CD4-positive, alpha-beta T cell treated with Interleukin-17A for 1 hour (primary cell): Measurements from ENCODE around the gene FAM216B.
"Not testable (repeated sequence)": the region's sequence is repeated elsewhere in the genome, so short reads cannot be mapped to it uniquely, and the experiment has no call there.

ENCODE experiments used
- DNase-seq: peaks from one replicate; pipeline ENCODE4 v3.0.0-alpha.2; 2020

The FAM216B gene

DNA sequence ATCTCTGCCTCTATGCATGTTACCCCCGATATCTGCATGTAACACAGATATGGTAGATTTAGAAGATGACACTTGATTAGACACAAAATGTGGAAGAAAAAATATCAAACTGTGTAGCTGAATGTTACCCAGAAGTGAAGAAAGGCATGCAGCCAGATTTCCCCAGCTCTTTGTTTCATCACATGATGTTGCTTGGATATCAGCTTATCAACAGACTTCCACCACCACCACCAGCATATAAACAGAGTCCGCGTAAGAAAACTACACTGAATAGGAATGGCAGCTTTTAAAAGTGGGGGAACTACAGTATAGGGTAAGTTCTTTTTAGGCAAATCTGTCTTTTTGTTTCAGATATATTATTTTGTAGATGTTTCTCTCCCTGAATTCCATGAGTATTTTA lies at the start of gene FAM216B:
TSS of gene FAM216B (plus strand) at position 233 of the 400 bp plus-strand sequence. CDS start 2,484 bp downstream, outside the sequence.
- DNase-seq: no peak

DNA sequence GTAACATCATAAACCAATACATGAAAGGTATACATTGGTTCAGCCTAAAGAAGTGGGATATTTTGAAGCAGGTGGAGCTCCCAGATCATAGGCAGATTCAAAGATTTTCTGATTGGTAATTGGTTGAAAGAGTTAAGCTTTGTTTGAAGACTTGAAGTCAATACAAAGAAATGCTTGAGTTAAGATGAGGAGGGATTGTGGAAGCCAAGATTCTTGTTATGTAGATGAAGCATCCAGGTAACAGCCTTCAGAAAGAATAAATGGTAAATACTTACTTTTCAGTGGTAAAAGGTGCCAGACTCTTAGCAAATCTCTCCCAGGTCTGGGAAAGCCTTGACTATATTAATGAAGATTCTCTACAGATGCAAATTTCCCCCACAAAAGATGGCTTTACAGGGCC lies 49.3 kb upstream of the FAM216B start:
- DNase-seq: no peak

DNA sequence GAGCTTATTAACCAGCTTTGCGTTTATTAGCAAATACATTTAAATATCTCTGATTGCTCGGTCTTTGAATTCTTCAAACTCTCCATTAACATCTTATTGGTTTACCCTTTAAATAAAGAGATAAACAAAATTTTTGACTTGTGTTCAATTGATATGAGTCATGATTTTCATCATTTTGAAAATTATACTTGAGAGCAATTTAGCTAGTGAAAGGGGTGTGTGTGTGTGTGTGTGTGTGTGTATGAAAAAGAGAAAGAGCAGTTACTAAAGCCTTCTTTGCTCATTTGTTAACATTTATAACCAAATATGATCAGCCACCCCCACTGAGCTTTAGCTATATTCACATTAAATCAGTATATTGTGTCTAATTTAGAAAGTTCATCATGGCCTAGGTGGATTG lies 48.3 kb upstream of the FAM216B start:
- no peak for DNase-seq

DNA sequence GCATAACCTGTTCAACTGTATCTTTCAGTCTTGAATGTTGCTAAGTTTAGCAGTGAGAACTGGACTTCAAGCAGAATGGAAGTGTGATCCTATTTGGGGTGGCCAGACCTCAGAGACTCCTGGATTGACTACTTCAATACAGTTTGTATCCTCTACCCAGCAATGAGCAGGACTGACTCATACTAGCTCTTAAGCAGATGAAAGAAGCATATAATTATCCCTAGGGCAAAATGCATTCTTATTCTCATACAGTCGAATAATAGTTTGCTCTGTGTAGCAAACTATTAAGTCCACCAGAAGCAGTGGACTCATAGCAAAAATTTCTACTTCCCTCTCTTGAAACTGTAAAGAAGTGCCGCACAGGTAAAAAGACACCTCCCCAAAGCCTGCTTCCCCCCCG lies 46.4 kb upstream of the FAM216B start:
- DNase-seq: no peak

DNA sequence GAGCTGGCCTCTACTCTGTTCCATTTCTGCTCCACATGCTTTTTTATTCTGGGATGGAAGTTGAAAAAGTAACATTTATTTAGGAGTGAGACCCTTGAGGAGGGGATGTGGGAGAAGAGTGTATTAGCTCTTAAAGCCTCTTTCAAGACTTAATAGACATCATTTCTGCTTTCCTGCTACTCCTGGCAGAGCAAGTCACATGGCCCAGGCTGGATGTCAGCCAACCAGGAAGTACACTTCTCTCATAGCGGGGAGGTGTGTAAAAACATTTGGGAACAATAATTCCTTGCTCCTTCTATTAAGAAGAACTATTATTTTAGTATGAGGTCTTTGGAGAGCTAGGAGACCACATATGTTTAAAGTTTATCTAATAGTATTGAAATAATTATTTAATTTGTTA lies 40.6 kb upstream of the FAM216B start:
- DNase-seq: no peak

DNA sequence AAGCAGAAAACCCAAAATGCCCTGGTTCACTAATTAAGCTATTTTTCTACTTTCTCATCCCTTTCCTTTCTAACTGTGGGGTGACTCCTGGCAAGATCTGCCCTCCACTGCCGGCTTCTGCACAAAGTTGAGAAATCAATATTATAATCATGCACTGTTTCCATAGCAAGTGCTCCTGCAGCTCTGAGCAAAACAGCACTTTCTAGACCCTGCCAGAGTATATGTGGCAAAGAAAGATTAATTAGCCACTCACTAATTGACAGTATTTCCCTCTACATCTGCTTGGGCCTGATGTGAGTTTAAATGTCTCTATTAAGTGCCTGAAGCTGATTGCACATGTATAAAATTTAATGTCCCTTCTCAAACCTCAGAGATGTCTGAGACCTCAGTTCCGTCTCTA lies 39.5 kb upstream of the FAM216B start:
- no peak for DNase-seq

DNA sequence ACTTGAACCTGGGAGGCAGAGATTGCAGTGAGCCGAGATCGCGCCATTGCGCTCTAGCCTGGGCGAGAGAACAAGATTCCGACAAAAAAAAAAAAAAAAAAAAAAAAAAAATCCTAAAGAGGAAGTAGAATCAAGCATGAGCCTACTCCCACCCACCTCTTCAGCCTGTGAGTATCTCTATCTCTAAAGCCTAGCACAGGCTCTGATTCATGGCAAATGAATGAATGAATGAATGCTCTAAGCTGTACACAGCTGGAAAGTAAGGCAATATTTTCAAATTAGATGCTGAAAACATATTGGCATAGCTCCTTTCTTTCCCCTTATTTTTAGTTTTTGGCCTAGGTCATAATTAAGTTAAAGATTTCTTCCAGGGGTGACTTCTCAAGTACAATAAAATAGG lies 35.7 kb upstream of the FAM216B start:
- DNase-seq: no peak

DNA sequence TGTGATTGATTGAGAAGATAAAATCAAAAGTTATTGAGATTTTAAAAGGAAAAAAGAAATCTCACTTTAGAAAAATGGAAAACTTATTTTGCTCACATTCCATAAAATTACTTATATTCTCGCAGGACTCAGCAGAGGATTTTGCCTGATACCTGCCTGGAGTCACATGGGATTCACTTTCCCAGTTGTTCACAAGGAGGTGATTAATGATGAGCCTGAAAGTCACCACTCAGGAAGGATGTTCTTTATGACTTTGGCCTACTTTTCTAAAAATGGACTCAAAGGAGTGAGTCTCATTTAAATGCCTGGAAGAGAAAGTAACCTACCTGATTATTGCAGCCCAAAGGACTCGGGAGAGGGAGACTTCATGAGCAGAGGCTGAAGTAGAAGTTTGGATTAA lies 34.5 kb upstream of the FAM216B start:
- no peak for DNase-seq

DNA sequence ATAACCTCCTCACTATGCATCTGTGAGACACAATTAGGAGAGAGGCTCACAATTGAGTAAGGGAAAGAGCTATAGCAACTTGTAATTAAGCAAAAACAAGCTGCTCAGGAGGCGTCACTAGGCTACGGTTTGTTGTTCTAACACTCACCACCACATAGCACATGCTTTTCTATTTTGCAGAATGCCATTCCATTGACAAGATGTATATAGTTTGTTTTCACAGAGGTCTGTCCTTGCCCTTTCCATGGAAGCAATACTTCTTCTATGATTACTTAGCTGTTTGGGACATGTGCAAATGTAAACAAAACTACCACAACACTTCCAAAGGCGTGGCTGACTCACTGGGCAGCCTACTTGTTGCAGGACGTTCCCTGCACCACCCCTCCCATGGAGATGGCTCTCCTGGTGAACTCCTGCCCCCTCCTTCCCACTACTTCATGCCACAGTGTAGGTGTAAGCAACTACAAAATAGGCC lies 33.9 kb upstream of the FAM216B start:
- no peak for DNase-seq

DNA sequence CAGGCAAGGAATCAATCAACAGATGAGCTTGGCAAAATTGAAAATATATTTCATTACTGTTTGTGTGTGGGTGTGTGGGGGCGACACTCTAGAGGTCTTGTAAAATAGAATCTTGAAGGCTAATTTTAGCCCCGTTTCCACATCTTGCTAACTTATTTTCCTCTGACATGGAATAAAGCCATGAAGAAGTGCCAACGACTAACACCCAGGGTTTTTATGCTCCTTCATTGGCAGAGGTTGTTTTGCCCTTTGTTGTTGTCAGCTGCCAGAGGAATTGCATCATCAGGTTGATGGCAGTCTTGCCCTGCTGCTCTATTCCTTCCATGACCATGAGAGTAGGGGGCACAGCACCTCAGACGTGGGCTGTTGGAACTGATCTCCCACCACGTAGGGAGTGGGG lies 30.6 kb upstream of the FAM216B start:
- no peak for DNase-seq

DNA sequence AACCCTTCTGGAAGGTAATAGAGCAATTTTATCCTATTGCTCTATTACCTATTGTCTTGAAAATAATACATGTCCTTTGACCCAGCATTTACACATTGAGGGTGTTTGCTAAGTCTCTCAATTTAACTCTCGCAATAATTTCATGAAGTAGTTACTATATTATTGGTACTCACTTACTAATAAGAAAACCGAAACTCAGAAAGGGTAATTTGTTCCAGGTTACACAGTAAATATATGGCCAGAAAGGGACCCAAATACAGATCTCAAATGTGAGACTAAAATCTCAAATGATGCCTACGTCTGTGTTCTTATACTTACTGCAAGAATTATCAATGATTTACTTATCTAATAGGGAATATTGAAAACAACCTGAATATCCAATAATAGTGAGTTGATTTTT lies 29.7 kb upstream of the FAM216B start:
- DNase-seq: no peak

DNA sequence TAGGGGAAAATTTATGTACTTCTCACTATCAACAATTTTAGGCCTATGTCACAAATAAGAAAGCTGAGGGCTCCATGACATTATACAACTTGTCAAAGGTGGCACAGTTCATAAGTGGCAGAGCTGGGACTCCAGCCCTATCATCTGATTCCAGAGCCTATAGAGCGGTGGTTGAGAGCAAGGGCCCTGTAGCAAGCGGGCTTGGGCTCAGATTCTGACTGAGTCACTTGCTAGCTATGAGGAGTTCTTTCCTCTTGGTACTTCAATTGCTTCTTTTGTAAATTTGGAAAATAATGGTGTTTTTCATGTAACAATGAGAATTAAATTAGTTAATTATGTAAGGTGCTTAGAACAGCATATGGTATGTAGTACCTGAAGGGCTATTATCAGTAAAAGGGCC lies 28.7 kb upstream of the FAM216B start:
- DNase-seq: no peak

DNA sequence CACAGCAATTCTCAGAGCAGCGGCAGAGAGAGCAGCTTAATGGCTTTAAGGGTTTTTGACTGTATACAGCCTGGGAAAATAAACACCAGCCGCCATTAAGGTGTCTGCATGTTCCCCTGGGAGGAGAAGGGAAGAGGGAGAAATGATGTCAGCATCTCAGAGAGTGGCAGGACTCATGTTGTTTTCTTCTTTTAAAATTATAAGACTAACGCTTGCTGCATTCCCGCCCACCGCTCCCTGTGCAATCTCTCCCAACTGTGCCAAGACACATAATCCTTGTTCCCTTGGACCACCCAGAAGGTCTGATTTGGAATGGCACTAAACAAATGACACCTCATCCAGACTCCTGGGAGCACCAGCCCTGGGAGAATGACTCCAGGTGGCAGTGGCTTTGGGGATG lies 27.7 kb upstream of the FAM216B start:
- DNase-seq: no peak

DNA sequence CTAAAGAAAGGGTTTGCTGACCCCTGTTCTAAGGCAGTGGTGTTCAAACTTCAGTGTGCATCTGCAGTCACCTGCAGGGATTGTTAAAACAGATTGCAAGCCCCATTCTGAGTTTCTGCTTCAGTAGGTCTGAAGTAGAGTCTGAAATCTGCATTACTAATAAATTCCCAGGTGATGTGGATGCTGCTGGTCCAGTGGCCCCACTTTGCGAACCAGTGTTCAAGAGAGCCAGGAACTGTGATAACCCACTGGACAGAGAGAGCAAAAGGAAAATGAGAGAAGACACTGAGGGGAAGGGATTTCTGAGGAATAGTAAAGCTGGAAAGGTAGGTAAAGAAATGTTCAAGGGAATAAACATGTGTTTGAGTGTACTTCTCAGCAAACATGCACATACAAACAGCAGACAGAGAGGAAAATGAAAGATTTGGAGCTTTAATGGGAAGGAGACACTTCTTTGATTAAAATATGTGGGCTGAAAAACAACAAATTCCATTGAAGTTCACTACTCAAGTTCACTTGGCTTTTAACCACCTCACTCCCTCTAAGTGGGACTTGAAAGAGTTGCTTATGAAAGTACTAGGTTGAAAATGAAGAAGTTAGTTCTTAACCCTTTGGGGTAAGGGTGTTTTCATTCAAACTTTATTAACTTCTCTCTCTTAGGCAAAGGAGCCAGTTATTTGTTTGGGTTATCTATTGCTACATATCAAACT lies 26.4 kb upstream of the FAM216B start:
- DNase-seq: no peak

DNA sequence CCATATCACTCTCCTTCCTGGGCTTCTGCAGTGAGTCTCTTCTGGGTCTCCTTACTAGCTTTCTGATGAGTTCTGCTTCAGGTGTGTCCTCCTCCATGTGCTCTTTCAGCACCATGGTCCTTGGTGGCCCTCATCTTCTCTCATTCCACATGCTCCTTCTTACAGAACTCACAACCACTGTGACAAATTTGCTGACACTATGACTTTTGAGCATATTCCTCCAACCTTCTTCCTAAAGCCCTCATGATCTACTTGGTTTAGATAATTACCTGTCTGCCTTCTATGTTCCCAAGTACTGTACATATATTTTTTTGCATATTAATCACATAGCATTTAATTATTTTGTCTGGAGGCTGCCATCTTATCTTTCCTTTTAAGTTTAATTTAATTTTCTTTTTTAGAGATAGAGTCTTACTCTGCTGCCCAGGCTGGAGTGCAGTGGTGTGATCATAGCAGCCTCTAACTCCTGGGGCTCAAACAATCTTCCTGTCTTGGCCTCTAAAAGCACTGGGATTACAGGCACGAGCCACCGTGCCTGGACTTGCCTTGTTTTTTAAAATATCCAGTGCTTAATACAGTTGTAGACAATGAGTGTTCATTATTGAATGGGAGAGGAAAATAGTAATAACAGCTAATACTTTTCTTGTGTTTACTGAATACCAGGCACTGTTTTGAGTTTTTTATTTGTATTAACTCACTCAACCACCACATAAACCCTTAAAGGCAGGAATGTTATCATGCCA lies 23.5 kb upstream of the FAM216B start:
- DNase-seq: no peak

DNA sequence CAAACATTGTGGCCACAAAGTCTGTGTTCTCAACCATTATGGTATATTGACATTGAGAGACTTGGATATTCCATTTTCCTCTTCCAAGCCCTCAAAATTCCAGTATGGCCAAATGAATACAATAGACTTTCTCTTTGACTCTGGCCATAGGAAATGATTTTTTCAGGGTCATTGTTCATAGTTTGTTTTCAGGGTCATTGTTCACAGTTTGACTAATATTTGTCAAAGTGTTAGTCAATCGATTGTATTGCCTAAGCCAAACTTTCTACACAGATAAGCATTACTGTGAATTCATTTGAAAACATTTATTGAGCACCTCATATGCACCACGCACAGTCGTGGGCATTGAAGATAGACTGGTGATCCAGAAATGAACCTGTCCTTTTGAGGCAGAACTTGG lies 22.9 kb upstream of the FAM216B start:
- no peak for DNase-seq

DNA sequence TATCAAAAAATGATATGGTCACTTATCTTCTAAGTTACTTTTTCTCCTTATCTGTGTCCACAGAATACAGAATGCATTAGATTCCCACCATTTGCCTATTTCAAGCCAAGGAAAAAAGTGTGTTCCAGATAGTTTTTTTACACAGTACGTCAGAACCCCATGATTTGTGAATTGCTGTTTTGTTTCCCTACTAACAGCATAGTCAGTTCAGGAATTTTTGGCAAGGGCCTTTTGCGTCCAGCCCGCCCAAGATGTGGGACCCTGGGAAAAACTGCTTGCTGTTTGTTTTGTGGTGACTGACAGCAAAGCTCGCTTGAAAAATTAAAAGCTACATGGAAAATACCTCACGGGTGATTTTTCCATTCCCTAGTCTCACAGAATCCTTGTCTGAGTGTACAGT lies 20.4 kb upstream of the FAM216B start:
- DNase-seq: no peak

DNA sequence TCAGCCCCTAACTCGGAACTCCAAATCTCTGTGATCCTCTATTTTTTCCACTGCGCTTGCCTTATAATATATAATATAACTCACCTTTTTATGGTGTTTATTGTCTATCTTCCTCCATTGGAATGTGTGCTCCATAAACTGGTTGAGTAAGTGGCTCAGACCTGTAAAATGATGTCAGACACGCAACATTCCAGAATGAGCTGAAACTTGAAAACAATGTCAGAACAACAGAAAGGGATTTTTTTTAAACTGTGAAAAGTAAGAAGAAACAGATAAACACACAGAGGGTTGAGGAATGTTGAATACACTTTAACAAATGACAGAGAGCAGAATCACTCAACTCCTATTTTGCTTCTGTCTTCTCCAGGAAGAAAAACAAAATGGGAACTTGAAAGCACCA lies 19.1 kb upstream of the FAM216B start:
- DNase-seq: no peak

DNA sequence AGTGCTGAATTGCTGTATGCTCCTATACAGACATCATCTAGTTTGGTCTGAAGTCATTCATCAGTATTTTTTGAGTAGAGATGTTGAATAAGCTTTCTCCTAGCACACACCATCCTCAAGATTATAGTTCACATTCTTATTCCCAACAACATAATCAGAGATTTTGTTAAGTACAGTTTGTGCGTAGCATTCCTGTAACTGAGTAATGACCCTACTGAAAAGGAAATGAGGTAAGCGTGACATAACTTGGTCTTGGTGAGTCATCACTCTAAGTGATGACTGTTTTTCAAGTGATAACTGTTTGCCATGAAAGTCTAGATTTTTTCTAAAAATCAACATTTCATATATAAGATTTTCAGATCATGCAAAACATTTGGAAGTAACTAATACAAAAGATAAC lies 18.5 kb upstream of the FAM216B start:
- no peak for DNase-seq

DNA sequence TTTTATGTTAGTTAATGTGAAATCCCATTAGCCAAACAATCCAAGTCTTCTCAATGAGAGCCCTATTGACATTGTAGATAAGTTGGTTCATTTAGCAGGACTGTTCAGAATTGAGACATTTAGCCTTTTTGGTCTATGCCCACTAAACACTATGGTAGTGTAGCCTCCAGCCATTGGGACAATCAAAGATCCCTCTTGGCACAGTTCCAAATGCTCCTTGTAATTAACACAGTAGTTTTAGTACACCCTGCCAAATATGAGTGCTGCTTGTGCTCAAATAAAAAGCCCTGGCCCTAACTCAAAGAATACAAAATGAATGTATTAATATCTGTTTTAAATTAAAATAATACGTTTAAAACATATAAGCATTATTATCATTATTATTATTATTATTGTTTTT lies 15.4 kb upstream of the FAM216B start:
- DNase-seq: no peak

DNA sequence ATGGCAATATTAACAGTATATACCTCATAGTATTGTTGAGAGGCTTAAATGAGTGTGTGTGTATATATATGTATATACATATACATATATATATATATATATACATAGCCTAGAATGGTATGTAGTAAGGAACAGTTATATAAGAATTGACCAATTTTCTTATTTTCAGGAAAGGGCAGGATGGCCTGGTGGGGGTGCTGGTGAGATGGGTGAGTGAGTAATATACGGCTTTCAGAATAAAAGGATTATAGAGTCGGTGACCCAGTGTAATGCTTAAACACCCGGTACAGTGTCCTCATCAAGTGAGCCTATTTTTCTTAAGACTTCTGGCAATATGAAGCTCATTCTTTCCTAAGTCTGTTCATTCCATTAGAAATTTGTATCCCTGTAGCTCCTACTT lies 11.7 kb upstream of the FAM216B start:
- DNase-seq: no peak

DNA sequence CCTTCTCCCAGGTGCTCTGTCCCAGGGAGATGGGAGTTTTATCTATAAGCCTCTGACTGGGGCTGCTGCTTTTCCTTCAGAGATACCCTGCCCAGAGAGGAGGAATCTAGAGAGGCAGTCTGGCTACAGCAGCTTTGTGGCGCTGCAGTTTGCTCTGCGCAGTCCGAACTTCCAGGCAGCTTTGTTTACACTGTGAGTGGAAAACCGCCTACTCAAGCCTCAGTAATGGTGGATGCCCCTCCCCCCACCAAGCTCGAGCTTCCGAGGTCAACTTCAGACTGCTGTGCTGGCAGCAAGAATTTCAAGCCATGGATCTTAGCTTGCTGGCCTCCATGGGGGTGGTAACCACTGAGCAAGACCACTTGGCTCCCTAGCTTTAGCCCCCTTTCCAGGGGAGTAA lies 4.8 kb upstream of the FAM216B start:
- not testable (repeated sequence) for DNase-seq

DNA sequence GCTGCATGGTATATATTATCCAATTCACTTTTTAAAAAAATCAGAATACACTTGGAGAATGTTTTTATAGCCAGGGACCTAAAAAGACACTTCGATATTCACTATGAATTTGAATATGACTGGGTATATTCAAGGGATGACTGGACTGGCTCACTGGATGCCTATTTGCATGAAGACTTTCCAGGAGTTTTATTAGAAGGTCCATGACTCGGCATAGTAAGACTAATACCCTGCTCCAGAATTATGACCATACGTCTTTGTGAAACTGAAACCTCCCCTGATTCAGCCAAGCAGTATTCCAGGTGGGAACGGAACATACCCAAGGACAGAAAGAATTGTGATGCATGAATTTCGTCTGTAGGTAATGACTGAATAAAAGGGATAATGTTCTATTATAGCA lies 3.9 kb upstream of the FAM216B start:
- no peak for DNase-seq

DNA sequence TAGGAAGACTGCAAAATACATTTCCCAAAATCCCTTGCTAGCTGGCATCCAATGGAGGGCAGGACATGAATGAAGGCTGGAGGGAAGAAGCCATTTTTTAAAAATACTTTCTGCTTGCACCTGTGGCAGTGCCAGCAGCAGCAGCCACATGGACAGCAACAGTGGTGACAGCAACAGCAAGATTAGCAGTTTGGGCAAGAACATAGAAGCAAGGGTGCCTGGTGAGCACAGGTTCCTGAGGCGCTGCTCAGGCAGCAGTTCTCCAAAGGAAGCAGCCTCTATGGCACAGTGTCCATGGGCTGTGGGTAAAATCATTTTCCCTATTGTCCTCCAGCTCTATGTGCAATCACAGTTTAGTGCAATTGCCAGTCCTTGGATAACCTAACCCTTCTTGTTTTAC lies 1.3 kb upstream of the FAM216B start:
- DNase-seq: no peak

DNA sequence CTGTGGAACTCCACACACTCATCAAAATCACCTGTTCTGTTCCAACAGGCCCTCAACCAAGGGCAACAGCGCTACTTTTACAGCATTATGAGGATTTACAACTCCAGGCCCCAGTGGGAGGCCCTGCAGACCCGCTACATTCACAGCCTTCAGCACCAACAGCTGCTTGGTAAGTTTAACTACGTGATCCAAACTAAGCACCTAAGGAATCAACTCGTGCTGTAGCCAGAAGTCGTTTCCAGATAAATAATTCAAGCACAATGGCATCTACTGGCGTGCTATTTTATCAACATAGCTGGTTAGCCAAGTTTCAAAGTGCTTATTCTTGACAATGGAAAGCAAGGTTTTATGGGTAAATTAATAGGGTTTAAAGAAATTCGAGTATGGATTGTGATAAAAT lies 5.3 kb downstream of the FAM216B start:
- DNase-seq: no peak
